Measurements from ENCODE around the gene CS. TPM values are rescaled to one million over a fixed set of nuclear protein-coding genes. Genes with fewer than 3 reads are reported as not detected.
"Not testable (repeated sequence)": the region's sequence is repeated elsewhere in the genome, so short reads cannot be mapped to it uniquely, and the experiment has no call there.

CS gene
- total RNA-seq, 1 donor from 2014 or later, result 311 TPM

GRCh38 chr12:56282579-56282978 is 17.6 kb downstream of the CS start:
- peaks cover 6% of the 10 kb centered on the region for H3K4me1 Mint-ChIP-seq
- H3K36me3 Mint-ChIP-seq (ENCODE audit: low read depth), result peaks cover 56% of the 10 kb centered on the region
- intact Hi-C loops (cut with micrococcal nuclease), result no loop called here
- no peak for DNase-seq
- peak overlapping the region; percentile 48 for H3K27ac Mint-ChIP-seq
- no peak overlapping the region for H3K4me3 Mint-ChIP-seq
- no peaks in the 10 kb centered on the region for H3K27me3 Mint-ChIP-seq
- H3K9me3 Mint-ChIP-seq, result no peaks in the 10 kb centered on the region

DNA sequence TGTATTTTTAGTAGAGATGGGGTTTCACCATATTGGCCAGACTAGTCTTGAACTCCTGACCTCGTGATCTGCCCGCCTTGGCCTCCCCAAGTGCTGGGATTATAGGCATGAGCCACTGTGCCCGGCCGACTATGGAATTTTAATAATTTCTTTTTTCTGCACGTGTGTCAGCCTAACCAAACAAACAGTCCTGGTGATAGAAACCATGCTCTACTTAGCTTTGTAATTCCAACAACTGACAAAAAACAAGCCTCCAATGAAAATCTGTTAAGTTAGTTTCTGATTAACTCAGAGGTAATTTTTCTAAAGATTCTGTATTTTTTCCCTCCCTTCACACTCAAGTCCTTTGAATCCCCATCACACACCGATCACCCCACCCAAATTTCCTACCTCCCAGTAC is 18.1 kb downstream of the CS start:
- Mint-ChIP-seq H3K27ac (no peak overlapping the region), H3K36me3 (ENCODE audit: low read depth) (peaks cover 57% of the 10 kb centered on the region), H3K4me3 (no peak overlapping the region), H3K27me3 (no peaks in the 10 kb centered on the region), H3K4me1 (peaks cover 6% of the 10 kb centered on the region), H3K9me3 (no peaks in the 10 kb centered on the region)
- no peak for DNase-seq
- intact Hi-C loops (cut with micrococcal nuclease), result no loop called here

- Mint-ChIP-seq H3K27me3 (no peaks in the 10 kb centered on the region), H3K4me3 (no peak overlapping the region), H3K9me3 (no peaks in the 10 kb centered on the region), H3K36me3 (ENCODE audit: low read depth) (peaks cover 55% of the 10 kb centered on the region), H3K27ac (peak overlapping the region; percentile 14), H3K4me1 (peaks cover 6% of the 10 kb centered on the region)
- no peak for DNase-seq
- intact Hi-C loops (cut with micrococcal nuclease), result no loop called here
These were observed 19.3 kb downstream of the CS start for GRCh38 chr12:56280849-56281248.

- Mint-ChIP-seq H3K4me1 (peaks cover 2% of the 10 kb centered on the region), H3K27ac (no peak overlapping the region), H3K27me3 (no peaks in the 10 kb centered on the region), H3K9me3 (no peaks in the 10 kb centered on the region), H3K4me3 (no peak overlapping the region), H3K36me3 (ENCODE audit: low read depth) (peaks cover 57% of the 10 kb centered on the region)
- intact Hi-C loops (cut with micrococcal nuclease), result no loop called here
- DNase-seq, result no peak
These were observed 21.2 kb downstream of the CS start for GRCh38 chr12:56278905-56279304.

DNA sequence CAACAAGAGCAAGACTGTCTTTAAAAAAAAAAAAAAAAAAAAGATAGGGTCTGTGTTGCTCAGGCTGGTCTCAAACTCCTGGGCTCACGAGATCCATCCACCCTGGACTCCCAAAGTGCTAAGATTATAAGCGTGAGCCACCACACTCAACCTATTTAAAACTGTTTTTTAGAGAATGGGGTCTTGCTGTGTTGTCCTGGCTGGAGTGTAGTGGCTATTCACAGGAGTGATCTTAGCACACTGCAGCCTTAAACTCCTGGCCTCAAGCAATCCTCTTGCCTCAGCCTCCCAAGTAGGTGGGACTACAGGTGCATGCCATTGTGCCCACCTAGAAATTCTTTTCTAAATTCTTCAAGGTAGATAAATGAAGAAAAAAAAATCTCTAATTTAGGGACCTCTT is 25.8 kb downstream of the CS start:
- intact Hi-C loops (cut with micrococcal nuclease), result no loop called here
- no peak overlapping the region for H3K27ac Mint-ChIP-seq
- no peaks in the 10 kb centered on the region for H3K4me1 Mint-ChIP-seq
- H3K27me3 Mint-ChIP-seq, result no peaks in the 10 kb centered on the region
- no peak for DNase-seq
- peaks cover 58% of the 10 kb centered on the region for H3K36me3 Mint-ChIP-seq (ENCODE audit: low read depth)
- H3K4me3 Mint-ChIP-seq, result no peak overlapping the region
- no peaks in the 10 kb centered on the region for H3K9me3 Mint-ChIP-seq

DNA sequence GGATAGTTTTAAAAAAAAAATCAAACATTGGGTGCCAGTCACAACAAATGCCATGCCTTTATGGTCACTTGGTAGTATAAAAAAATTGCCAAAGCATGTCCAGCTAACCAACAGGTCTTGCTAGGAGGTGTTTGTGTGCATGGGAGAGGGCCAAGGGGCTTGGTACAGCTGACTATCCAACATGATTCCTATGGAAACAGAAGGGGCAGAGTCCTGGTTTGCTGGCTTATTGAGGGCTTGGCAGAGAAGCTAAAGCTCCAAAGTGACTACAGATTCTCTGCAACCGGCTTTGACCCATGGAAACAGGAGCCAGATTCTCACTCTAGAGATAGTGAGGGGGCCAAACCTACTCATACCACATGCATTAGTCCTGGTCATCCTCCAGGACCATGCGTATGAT is 27.7 kb downstream of the CS start:
- H3K9me3 Mint-ChIP-seq; H3K4me3 Mint-ChIP-seq; H3K27me3 Mint-ChIP-seq; DNase-seq; H3K27ac Mint-ChIP-seq; H3K4me1 Mint-ChIP-seq; intact Hi-C loops (cut with micrococcal nuclease): not testable (repeated sequence)
- peaks cover 48% of the 10 kb centered on the region for H3K36me3 Mint-ChIP-seq (ENCODE audit: low read depth)

DNA sequence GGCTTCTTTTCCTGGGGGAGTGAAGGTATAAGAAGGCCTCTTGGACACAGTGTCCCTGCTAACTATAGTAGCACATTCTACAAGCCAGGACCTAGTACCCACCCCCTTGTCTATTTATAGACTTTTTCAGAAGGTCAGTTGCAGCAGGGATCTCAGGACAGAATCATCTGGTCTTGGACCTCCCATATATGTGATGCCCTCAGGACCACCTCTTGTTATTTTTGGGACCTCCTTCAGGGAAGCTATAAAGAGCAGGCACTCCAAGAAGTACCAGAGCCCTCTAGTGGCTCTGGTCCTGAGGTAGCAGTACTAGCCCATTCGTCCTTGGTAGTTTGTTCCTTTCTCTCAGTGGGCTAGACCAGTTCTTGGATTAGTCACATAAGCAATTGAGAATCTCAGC is 29.1 kb downstream of the CS start:
- peaks cover 12% of the 10 kb centered on the region for H3K4me1 Mint-ChIP-seq
- peaks cover 45% of the 10 kb centered on the region for H3K36me3 Mint-ChIP-seq (ENCODE audit: low read depth)
- no peak overlapping the region for H3K4me3 Mint-ChIP-seq
- peak; percentile 61 for DNase-seq
- H3K27ac Mint-ChIP-seq, result no peak overlapping the region
- no peaks in the 10 kb centered on the region for H3K27me3 Mint-ChIP-seq
- intact Hi-C loops (cut with micrococcal nuclease), result no loop called here
- H3K9me3 Mint-ChIP-seq, result no peaks in the 10 kb centered on the region

DNA sequence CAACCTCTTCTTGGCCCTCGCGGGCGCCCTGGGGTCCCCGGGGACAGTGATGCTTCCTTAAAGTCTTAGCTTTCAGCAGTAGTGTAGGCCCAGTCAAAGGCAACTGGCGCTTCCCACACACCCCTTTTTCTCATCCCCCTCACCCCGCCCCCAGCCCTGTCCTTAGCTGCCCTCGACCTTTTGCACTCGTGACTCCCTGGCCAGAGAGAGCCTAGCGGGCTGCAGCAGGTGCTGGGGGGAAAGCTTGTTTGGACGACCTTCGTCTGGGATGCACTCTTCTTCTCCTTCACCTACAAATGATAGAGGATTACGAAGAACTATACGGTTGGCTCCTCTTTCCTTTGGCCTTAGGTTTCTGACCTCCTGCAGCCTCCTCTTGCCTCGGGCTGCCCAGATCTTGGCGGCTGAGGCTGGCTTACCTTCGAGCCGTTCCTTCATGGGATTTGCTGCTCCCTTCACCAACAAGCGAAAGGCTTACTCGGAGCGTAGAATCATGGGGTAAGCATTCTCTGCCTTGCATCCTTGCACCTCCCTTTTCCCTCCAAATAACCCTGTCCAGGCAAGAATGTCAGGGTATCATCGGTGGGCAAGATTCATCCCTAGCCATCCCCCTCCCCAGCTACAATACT is 32.6 kb downstream of the CS start:
- peak overlapping the region; percentile 73 for H3K27ac Mint-ChIP-seq
- no peak for DNase-seq
- peaks cover 21% of the 10 kb centered on the region for H3K36me3 Mint-ChIP-seq (ENCODE audit: low read depth)
- H3K4me1 Mint-ChIP-seq, result peaks cover 14% of the 10 kb centered on the region
- intact Hi-C loops (cut with micrococcal nuclease), result loop anchor here (2.0 to 10.0 kb wide), 3 partner anchors 33 to 197 kb away; partner anchors contain the start of genes CNPY2, CS and SPRYD4
- H3K27me3 Mint-ChIP-seq, result no peaks in the 10 kb centered on the region
- H3K9me3 Mint-ChIP-seq, result no peaks in the 10 kb centered on the region
- H3K4me3 Mint-ChIP-seq, result peak overlapping the region; percentile 93

- DNase-seq, result peak; percentile 96
- Mint-ChIP-seq H3K4me1 (peaks cover 14% of the 10 kb centered on the region), H3K9me3 (no peaks in the 10 kb centered on the region), H3K27me3 (no peaks in the 10 kb centered on the region), H3K4me3 (peak within 1 kb of the TSS; percentile 93), H3K27ac (peak within 1 kb of the TSS; percentile 94), H3K36me3 (ENCODE audit: low read depth) (peaks cover 18% of the 10 kb centered on the region)
- intact Hi-C loops (cut with micrococcal nuclease), result loop anchor here (1.0 to 10.0 kb wide), 4 partner anchors 9 to 198 kb away; partner anchors contain the start of genes ANKRD52, CNPY2, CS and SPRYD4
These were observed 33.3 kb downstream of the CS start, which contains the start of gene COQ10A for GRCh38 chr12:56266693-56267442. COQ10A (plus strand) TSS chr12:56266942; CDS start chr12:56267119, 177 bp downstream.

GRCh38 chr12:56266068-56266692 is 34.0 kb downstream of the CS start:
- DNase-seq, H3K9me3 Mint-ChIP-seq, H3K27me3 Mint-ChIP-seq: not testable (repeated sequence)
- peaks cover 12% of the 10 kb centered on the region for H3K36me3 Mint-ChIP-seq (ENCODE audit: low read depth)
- H3K27ac Mint-ChIP-seq, result peak overlapping the region; percentile 94
- peaks cover 14% of the 10 kb centered on the region for H3K4me1 Mint-ChIP-seq
- peak overlapping the region; percentile 93 for H3K4me3 Mint-ChIP-seq
- intact Hi-C loops (cut with micrococcal nuclease), result loop anchor here (1.0 to 10.0 kb wide), 4 partner anchors 8 to 199 kb away; partner anchors contain the start of genes ANKRD52, CNPY2, CS and SPRYD4

DNA sequence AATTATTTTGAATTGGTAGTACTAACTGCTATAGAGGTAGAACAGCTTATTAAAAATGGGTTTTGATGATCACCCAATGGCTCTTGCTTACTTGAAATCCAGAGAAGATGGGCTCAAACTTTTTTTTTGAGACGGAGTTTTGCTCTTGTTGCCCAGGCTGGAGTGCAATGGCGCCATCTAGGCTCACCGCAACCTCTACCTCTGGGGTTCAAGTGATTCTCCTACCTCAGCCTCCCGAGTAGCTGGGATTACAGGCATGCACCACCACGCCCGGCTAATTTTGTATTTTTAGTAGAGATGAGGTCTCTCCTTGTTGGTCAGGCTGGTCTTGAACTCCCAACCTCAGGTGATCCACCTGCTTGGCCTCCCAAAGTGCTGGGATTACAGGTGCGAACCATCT is 37.2 kb downstream of the CS start:
- H3K4me3 Mint-ChIP-seq; H3K36me3 Mint-ChIP-seq (ENCODE audit: low read depth); H3K27me3 Mint-ChIP-seq; H3K27ac Mint-ChIP-seq; H3K9me3 Mint-ChIP-seq: not testable (repeated sequence)
- DNase-seq, result peak; percentile 64
- peaks cover 19% of the 10 kb centered on the region for H3K4me1 Mint-ChIP-seq
- intact Hi-C loops (cut with micrococcal nuclease), result loop anchor here (10.0 kb wide), 1 partner anchor 202 kb away; the partner anchor contains the start of gene SPRYD4

- no peaks in the 10 kb centered on the region for H3K27me3 Mint-ChIP-seq
- H3K36me3 Mint-ChIP-seq (ENCODE audit: low read depth), result no peaks in the 10 kb centered on the region
- no peak overlapping the region for H3K27ac Mint-ChIP-seq
- no peak for DNase-seq
- intact Hi-C loops (cut with micrococcal nuclease), result loop anchor here (10.0 kb wide), 1 partner anchor 203 kb away; the partner anchor contains the start of gene SPRYD4
- H3K4me3 Mint-ChIP-seq, result no peak overlapping the region
- H3K9me3 Mint-ChIP-seq, result no peaks in the 10 kb centered on the region
- H3K4me1 Mint-ChIP-seq, result peaks cover 19% of the 10 kb centered on the region
These were observed 38.5 kb downstream of the CS start for GRCh38 chr12:56261503-56262232.

DNA sequence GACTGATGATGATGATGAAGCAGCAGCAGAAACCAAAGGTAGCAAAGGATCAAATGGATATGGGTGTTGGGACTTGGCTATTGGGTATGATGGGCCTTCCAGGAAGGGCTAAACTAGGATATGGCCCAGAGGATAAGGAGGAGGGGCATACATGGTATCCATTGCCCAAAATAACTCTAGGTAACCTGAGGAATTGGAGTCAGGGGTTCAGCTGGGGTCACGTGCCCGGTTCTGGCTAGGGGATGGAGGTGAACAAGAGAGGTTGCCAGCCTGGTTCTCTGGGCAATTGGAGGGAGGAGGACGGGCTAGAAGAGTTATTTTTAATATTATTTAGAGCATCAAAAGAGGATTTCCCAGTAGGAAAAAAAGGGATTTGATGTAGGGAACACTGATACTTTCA is 39.2 kb downstream of the CS start:
- H3K27me3 Mint-ChIP-seq, result no peaks in the 10 kb centered on the region
- H3K4me1 Mint-ChIP-seq, result peaks cover 19% of the 10 kb centered on the region
- H3K27ac Mint-ChIP-seq, result no peak overlapping the region
- intact Hi-C loops (cut with micrococcal nuclease), result loop anchor here (10.0 kb wide), 1 partner anchor 204 kb away; the partner anchor contains the start of gene SPRYD4
- no peak overlapping the region for H3K4me3 Mint-ChIP-seq
- DNase-seq, result no peak
- no peaks in the 10 kb centered on the region for H3K9me3 Mint-ChIP-seq
- H3K36me3 Mint-ChIP-seq (ENCODE audit: low read depth), result peaks cover 4% of the 10 kb centered on the region
